Activated CD4-positive, alpha-beta T cell treated with anti-CD3 and anti-CD28 coated beads, Interleukin-2, amount 50 U/mL, for 1 hour (primary cell): Measurements from ENCODE around the gene SRPK1.
"Not testable (repeated sequence)": the region's sequence is repeated elsewhere in the genome, so short reads cannot be mapped to it uniquely, and the experiment has no call there.

Experiments used
- DNase-seq: peaks from one replicate; pipeline ENCODE4 v3.0.0-alpha.2; 2020

Gene SRPK1

DNA sequence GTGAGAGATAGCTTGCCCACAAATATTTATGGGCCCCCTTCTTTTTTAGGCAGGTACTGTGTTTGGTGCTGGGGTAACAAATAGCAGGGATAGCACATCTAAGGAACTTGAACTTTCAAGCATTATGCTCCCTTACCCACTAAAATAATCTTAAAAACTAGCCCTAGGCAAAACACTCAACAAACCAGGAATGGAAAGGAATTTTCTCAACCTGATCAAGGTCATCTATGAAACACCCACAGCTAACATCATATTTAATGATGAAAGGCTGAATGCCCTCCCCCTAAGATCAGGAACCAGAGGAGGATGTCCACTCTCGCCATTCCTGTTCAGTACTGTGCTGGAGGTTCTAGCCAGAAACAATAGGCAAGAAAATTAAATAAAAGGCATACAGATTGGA, 8.7 kb upstream of the SRPK1 start:
- no peak for DNase-seq

GRCh38 chr6:35926509-35927215, 5.8 kb upstream of the SRPK1 start:
- DNase-seq, result no peak

GRCh38 chr6:35925961-35926360, 5.1 kb upstream of the SRPK1 start:
- DNase-seq, result no peak

DNA sequence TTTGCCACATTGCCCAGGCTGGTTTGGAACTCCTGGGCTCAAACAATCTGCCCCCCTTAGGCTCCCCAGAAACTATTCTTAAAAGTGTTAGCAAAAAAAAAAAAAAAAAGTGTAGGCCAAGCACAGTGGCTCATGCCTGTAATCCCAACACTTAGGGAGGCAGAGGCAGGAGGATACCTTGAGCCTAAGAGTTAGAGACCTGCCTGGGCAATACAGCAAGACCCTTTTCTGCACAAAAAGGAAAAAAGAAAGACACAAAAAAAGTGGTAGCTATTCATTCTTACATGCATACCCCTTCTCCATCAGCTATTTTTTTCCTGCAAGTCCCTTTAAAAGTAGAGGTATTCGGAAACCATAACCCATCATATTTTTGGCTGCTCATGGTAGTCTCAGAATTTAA, 3.2 kb upstream of the SRPK1 start:
- DNase-seq, result no peak

GRCh38 chr6:35922139-35922554, 1.2 kb upstream of the SRPK1 start:
- no peak for DNase-seq

GRCh38 chr6:35919827-35920751, 809 bp downstream of the SRPK1 start:
- peak; percentile 55 for DNase-seq

DNA sequence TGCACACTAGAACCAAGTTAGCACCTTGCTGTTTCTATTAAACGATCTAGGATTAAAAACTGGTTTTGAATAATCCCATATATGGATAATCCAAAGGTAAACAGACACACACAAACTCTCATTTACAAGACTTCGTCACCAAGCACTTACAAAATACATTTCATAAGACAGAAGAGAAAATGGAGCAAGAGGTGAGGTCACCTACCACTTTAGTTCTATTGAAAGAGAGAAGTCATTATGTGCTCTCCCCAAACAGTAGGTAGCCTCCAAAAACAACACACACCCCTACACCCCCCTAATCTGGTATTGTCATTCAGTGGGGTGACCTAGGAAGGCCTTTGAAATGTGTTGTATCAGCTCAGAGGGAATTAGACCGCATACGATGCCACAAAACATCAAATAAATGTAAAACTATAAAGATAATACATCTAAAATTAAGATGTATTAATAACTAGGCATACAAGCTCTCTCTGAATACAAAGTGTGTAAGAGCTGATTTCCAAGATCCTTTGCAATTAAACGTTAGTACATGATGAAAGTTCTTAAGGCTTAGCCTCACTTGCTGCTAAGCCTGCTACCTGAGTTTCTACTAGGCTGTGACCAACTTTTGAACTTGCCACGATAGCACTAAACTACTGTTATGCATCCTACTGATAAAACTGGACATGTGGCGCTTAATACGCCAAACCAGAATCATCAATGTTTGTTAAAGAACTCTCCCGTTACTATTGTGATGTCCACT, 1.6 kb downstream of the SRPK1 start:
- no peak for DNase-seq

DNA sequence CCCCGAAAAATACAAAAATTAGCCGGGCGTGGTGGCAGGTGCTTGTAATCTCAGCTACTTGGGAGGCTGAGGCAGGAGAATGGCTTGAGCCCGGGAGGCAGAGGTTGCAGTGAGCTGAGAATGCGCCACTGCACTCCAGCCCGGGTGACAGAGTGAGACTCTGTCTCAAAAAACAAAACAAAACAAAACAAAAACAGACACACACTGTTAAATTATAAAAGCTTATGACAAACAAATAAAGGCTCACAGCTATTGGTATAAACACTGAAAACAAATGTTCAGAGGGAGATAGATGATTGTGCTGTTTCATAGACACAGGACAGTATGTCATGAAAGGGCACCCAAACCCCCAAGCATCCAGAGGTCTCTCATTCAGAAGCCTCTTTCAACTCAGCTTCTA, 4.0 kb downstream of the SRPK1 start:
- not testable (repeated sequence) for DNase-seq

- no peak for DNase-seq
Measured at GRCh38 chr6:35916056-35916455, 4.8 kb downstream of the SRPK1 start.

DNA sequence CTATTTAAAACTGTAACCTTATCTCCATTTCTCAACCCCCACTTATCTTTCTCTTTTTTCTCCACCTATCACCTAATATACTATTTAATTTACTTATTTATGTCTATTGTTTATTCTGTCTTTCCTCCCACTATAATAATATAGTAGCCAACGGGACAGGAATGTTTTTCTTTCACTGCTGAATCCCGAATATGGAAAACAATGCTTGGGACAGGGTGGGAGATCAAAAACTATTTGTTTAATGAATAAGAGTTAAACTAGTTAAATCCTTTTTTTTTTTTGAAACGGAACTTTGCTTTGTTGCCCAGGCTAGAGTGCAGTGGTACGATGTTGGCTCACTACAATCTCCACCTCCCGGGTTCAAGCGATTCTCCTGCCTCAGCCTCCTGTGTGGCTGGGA, 6.4 kb downstream of the SRPK1 start:
- DNase-seq, result no peak

DNA sequence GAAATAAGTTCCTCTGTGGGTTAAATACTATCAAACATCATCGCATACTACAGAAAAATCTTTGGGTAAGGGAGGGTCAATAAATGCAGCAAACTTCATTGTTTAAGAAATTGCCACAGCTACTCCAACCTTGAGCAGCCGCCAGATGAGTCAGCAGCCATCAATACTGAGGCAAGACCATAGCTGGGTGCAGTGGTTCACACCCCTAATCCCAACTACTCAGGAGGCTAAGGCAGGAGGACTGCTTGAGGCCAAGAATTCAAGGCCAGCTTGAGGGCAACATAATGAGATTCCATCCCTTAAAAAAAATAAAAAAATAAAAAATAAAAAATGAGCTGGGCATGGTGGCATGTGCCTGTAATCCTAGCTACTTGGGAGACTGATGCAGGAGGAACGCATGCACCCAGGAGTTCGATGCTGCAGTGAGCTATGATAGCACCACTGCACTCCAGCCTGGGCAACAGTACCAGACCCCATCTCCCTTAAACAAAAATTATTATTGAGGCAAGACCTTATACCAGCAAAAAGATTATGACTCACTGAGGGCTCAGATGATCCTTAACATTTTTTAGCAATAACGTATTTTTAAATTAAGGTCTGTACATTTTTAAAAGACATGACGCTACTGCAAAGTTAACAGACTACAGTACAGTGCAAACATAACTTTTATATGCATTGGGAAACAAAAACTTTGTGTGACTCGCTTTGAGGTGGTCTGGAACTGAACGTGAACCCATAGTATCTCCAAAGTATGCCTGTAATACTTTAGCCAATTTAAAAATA, 8.8 kb downstream of the SRPK1 start:
- no peak for DNase-seq

DNA sequence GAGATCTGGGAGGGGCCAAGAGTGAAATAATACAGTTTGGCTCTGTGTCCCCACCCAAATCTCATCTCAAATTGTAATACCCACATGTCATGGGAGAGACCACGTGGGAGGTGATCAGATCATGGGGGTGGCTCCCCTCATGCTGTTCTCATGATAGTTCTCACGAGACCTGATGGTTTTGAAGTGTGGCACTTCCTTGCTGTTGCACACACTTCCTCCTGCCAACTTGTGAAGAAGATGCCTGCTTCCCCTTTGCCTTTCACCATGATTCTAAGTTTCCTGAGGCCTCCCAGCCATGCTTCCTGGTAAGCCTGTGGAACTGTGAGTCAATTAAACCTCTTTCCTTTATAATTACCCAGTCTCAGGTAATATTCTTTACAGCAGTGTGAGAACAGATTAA, 11.3 kb downstream of the SRPK1 start:
- DNase-seq, result not testable (repeated sequence)

DNA sequence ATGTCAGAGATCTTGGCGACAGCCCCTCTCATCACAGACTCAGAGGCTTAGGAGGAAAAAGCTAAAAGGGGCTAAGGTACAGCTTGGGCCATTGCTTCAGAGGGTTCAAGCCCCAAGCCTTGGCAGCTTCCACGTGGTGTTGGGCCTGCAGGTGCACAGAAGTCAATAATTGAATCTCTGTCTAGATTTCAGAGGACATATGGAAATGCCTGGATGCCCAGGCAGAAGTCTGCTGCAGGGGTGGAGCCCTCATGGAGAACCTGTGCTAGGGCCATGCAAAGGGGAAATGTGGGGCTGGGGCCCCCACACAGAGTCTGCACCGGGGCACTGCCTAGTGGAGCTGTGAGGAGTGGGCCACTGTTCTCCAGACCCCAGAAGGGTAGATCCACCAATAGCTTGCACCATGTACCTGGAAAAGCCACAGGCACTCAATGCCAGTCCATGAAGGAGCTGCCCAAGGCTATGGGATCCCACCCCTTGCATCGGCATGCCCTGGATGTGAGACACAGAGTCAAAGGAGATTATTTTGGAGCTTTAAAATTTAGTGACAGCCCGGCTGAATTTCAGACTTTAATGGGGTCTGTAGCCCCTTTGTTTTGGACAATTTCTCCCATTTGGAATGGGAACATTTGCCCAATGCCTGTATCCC, 12.0 kb downstream of the SRPK1 start:
- DNase-seq, result not testable (repeated sequence)

DNA sequence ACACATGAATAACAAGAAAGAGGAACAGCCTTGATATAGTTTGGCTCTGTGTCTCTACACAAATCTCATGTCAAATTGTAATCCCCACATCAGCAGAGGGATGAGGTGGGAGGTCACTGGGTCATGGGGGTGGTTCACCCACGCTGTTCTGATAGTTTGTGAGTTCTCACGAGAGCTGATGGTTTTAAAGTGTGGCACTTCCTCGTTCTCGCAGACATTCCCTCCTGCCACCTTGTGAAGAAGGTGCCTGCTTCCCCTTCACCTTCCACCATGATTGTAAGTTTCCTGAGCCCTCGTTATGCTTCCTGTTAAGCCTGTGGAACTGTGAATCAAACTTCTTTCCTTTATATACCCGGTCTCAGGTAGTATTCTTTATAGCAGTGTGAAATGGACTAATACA, 13.1 kb downstream of the SRPK1 start:
- no peak for DNase-seq

- DNase-seq, result no peak
Measured at GRCh38 chr6:35906499-35906846, 14.4 kb downstream of the SRPK1 start.

- no peak for DNase-seq
Measured at GRCh38 chr6:35905841-35906498, 14.9 kb downstream of the SRPK1 start.

GRCh38 chr6:35905141-35905785, 15.6 kb downstream of the SRPK1 start:
- no peak for DNase-seq

DNA sequence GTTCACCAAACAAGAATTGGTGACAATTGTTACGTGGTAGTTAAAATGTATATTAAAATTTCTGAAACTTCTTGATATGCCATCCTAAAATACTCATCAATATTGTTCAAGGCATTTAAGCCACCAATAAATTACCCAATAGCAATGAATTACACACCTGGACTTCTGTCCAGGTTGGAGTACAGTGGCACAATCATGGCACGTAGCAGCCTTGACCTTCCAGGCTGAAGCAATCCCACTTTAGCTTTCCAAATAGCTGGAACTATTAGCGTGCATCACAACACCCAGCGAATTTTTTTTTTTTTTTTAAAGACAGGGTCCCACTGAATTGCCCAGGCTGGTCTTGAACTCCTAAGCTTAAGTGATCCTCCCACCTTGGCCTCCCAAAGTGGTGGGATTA, 17.2 kb downstream of the SRPK1 start:
- DNase-seq, result no peak

GRCh38 chr6:35900448-35900847, 20.4 kb downstream of the SRPK1 start:
- no peak for DNase-seq

GRCh38 chr6:35898003-35898402, 22.9 kb downstream of the SRPK1 start:
- DNase-seq, result no peak

DNA sequence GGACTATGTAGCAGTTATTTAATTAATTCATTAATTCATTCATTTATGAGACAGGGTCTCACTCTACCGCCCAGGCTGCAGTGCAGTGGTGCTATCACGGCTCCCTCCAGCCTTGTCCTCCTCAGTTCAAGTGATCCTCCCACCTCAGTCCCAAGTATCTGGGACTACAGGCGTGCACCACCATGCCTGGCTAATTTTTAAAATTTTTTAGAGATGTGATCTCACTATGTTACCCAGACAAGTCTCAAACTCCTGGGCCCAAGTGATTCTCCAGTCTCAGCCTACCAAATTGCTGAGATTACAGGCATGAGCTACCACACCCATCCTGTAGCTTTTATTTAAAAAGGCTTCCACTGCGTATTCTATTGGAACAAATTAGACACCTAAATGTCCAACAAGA, 23.4 kb downstream of the SRPK1 start:
- no peak for DNase-seq
